Measurements from ENCODE around the gene DCAF7.

The DCAF7 gene

GRCh38 chr17:63511331-63511730 is 38.9 kb upstream of the DCAF7 start:
- TF ChIP-seq CTCF (IDR thresholded peaks at IDR 0.05; ENCODE audit: control insufficient read depth, extremely low read depth, insufficient read depth), result no peak
- H3K4me3 ChIP-seq (ENCODE audit: low read depth, low read length), result no peak overlapping the region
- no peak for DNase-seq (ENCODE audit: low read depth)

GRCh38 chr17:63512388-63512787 is 37.9 kb upstream of the DCAF7 start:
- DNase-seq (ENCODE audit: low read depth), result no peak
- no peak for TF ChIP-seq CTCF (IDR thresholded peaks at IDR 0.05; ENCODE audit: control insufficient read depth, extremely low read depth, insufficient read depth)
- H3K4me3 ChIP-seq (ENCODE audit: low read depth, low read length), result no peak overlapping the region

- TF ChIP-seq CTCF (IDR thresholded peaks at IDR 0.05; ENCODE audit: control insufficient read depth, extremely low read depth, insufficient read depth), result no peak
- H3K4me3 ChIP-seq (ENCODE audit: low read depth, low read length), result no peak overlapping the region
- DNase-seq (ENCODE audit: low read depth), result no peak
Measured at GRCh38 chr17:63512896-63513644, 37.2 kb upstream of the DCAF7 start.

GRCh38 chr17:63514477-63514876 is 35.8 kb upstream of the DCAF7 start:
- TF ChIP-seq CTCF (IDR thresholded peaks at IDR 0.05; ENCODE audit: control insufficient read depth, extremely low read depth, insufficient read depth), result no peak
- DNase-seq (ENCODE audit: low read depth), result no peak

GRCh38 chr17:63514974-63515373 is 35.3 kb upstream of the DCAF7 start:
- TF ChIP-seq CTCF (IDR thresholded peaks at IDR 0.05; ENCODE audit: control insufficient read depth, extremely low read depth, insufficient read depth), result no peak
- H3K4me3 ChIP-seq (ENCODE audit: low read depth, low read length), result no peak overlapping the region
- DNase-seq (ENCODE audit: low read depth), result no peak

More at GRCh38 chr17:63514477-63514876, 35.8 kb upstream of the DCAF7 start:
- H3K4me3 ChIP-seq (ENCODE audit: low read depth, low read length), result no peak overlapping the region

- H3K4me3 ChIP-seq (ENCODE audit: low read depth, low read length), result no peak overlapping the region
- no peak for TF ChIP-seq CTCF (IDR thresholded peaks at IDR 0.05; ENCODE audit: control insufficient read depth, extremely low read depth, insufficient read depth)
- no peak for DNase-seq (ENCODE audit: low read depth)
Measured at GRCh38 chr17:63515426-63515825, 34.9 kb upstream of the DCAF7 start.
